ENCODE data around the gene SETD1A. TPM values are rescaled to one million over a fixed set of nuclear protein-coding genes. Genes with fewer than 3 reads are reported as not detected.

Gene SETD1A
- total RNA-seq = 2.2 and 2.4 TPM in 2 replicates

DNA sequence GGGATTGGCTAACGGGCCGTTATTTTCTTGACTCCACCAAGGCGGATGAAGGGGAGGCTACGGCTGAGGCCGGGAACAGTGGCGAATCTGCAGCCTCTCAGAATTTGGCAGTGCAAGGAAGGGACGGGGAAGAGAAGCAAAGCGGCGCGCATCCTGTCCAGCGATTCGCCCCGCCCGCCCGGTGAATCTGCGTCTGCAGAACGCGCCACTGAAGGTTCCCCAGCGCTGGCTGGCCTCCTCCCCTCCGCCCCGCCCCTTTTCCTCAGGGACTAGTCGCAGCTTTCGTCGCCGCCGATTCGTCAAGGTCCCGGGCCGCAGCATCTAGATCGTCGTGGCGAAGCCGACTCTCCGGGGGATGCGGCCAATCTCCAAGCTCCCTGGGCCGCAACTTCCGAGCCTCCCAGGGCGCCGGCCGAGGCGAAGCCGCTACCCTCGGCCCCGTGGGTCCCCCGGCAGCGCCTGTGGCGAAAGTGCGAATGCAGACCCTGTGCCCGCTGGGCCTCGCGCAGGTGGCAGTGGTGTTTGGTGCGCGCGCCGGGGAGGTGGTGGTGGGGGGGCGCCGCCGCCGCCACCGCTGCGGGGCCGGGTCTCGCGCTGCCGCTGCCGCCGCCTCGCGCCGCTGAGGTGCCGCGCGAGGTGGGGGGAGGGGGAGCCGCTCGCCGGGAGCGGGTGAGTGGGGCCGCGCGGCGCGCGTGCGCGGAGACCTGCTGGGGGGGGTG lies at the start of gene SETD1A:
TSS of gene SETD1A (plus strand) at position 299 of the 719 bp plus-strand sequence. CDS start 978 bp downstream, outside the sequence.
- peak; percentile 91 for DNase-seq (ENCODE audit: low read depth, low spot score)

- DNase-seq (ENCODE audit: low read depth, low spot score) = no peak
Observed at GRCh38 chr16:30910427-30911029, 47.0 kb upstream of the SETD1A start.

DNA sequence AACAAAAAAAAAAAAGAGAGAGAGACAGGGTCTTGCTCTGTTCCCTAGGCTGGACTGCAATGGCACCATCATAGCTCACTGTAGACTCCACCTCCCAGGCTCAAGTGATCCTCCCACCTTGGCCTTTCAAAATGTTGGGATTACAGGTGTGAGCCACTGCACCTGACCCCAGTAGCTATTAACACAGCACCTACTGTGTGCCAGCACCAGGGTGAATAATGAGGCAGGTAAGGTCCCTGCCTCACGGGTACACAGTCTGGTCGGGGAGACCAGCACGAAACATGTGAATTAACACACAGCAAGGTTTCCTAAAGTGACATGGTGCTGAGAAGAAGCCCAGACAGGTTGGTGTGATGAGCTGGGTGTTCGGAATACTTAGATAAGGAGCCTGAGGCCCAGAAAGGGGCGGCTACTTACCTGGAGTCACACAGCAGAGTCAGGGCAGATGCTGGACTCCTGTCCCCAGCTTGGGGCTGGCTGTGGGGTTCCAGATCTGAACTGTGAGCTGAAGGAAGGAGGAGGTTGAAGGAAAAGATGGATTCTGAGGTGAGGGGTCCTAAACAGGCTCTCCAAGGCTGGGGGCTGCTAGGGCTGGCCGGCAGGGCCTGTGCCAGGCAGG lies 44.7 kb upstream of the SETD1A start:
- no peak for DNase-seq (ENCODE audit: low read depth, low spot score)

- no peak for DNase-seq (ENCODE audit: low read depth, low spot score)
Observed at GRCh38 chr16:30914830-30915229, 42.7 kb upstream of the SETD1A start.

- no peak for DNase-seq (ENCODE audit: low read depth, low spot score)
Observed at GRCh38 chr16:30918614-30919013, 38.9 kb upstream of the SETD1A start.

GRCh38 chr16:30920891-30921290 lies 36.7 kb upstream of the SETD1A start:
- no peak for DNase-seq (ENCODE audit: low read depth, low spot score)

DNA sequence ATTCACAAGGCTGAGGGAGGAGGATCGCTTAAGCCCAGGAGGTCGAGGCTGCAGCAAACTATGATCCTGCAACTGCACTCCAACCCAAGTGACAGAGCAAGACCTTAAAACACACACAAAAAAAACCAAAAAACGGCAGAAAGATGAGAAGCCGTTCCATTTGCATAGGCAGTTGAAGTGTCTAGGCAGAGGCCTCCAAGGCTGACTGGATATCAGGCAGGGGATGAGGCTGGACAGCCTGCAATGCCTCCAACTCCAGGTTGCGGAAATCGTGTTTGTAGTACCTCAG lies 36.2 kb upstream of the SETD1A start:
- no peak for DNase-seq (ENCODE audit: low read depth, low spot score)

GRCh38 chr16:30921748-30922419 lies 35.7 kb upstream of the SETD1A start:
- peak; percentile 77 for DNase-seq (ENCODE audit: low read depth, low spot score)

GRCh38 chr16:30922420-30922959 lies 35.1 kb upstream of the SETD1A start:
- DNase-seq (ENCODE audit: low read depth, low spot score) = peak; percentile 99

DNA sequence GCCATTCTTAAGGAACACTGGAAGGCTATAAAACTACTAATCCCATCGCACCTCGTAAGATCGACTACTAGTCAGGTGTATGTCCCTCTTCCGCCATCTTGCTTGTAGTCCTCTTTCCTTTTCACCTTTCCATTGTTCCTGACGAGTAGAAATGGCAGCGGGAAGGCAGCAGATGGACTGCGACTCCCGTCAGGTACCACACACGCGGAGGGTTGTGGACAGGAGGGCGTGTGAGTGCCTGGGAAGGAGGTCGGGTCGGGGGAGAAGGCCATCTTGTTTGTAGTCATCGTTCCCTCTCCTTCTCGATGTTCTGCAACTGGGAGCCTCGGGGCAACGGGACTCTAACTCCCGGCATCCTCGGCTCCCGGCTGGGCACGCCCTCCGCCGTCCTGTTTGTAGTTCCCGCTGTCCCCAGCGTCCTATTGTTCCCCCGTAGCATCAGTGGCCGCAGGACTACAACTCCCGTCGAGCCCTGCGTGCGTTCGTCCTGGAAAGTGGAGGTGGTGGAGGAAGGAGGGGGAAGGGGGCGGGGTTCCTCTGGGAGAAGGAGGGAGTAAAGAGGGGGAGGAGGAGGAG lies 34.5 kb upstream of the SETD1A start:
- peak; percentile 99 for DNase-seq (ENCODE audit: low read depth, low spot score)

DNA sequence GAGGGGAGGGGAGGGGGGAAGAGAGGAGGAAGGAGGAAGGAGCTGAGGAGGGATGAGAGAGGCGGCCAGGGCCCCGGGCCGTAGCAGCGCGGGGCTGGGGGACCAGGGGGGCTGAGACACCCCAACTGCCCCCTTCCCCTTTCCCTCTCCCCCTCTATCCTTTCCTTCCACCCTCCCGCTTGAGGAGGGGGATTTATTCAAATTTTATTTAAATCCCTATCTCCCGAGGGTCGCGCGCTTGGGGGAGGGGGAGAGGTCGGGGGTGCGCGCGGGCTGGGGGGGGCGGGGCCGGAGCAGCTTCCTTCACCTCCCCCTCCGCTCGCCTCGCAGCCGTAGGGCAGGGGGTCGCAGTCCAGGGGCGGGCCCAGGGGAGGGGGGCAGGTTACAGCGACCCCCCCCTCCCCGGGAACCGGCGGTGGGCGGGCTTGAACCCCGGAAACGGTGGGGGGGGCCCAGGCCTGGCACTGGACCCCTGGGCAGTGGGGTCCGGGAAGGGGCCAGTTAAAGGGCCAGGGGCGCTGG lies 33.9 kb upstream of the SETD1A start, which contains the start of gene FBXL19:
TSS of gene FBXL19 (plus strand) at position 19 of the 522 bp plus-strand sequence. CDS start 2,183 bp downstream, outside the sequence.
- no peak for DNase-seq (ENCODE audit: low read depth, low spot score)

- no peak for DNase-seq (ENCODE audit: low read depth, low spot score)
Observed at GRCh38 chr16:30924076-30924912, 33.3 kb upstream of the SETD1A start.

GRCh38 chr16:30924913-30925631 lies 32.5 kb upstream of the SETD1A start:
- DNase-seq (ENCODE audit: low read depth, low spot score) = no peak

- no peak for DNase-seq (ENCODE audit: low read depth, low spot score)
Observed at GRCh38 chr16:30925632-30925987, 31.9 kb upstream of the SETD1A start.

DNA sequence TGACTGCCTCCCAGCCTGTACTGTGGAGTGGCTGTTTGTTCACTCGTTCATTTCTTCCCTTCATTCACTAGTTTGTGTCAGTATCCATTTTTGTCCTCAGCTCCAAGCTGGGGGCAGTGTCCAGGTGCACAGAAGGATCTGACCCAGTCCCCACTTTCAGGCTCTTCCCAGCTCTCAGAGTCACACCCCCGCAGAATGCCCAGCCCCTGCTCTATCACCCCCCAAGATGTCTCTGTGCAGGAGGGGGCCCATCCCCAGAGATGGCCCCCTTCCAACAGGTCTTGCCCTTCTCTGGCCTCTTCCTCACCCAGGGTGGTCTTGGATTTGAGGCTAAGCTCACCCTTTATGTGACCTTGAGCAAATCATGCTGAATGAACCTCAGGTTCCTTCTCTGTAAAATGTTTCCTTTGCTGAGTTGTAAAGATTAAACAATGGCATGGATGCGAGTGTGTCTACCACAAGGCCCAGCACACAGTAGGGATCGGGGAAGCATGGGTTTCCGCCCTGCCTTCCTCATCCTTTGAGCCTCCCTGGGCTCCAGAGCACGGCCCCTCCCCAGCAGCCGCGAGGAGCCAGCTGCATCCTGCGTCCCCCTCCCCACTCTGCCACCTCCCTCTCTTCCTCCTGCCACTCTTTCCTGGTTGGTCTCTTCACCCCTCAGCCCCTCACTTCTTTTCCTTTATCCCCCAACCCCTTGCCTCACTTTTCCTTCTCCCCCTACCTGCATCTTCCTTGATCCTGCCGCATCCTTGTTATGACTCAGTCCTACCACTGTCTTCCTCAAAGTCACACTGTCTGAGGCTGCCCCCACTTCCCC lies 31.4 kb upstream of the SETD1A start:
- no peak for DNase-seq (ENCODE audit: low read depth, low spot score)

GRCh38 chr16:30926937-30927788 lies 30.4 kb upstream of the SETD1A start:
- DNase-seq (ENCODE audit: low read depth, low spot score) = no peak

GRCh38 chr16:30927789-30928378 lies 29.7 kb upstream of the SETD1A start:
- DNase-seq (ENCODE audit: low read depth, low spot score) = no peak

DNA sequence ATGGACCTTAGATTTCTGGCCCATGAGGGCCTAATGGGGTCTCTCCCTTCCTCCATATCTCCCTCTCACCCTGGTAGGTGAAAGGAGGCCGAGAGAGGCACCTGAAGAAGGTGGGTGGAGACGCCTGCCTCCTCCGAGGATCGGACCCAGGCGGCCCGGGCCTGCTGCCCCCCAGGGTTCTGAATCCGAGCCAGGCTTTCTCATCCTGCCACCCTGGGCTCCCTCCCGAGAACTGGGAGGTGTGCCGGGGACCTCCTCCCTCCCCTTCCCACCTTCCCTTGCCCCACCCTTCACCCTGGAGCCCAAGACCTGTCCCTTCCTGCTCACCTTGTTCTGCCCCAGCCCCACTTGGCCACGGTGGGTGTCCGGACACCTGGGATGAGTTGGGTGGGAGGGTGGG lies 29.2 kb upstream of the SETD1A start:
- DNase-seq (ENCODE audit: low read depth, low spot score) = no peak

Measured in pulmonary artery endothelial cell (primary cell).